Psoas muscle (tissue), 8 donors: ENCODE measurements around the gene PDE9A. TPM values are rescaled to one million over a fixed set of nuclear protein-coding genes. Genes with fewer than 3 reads are reported as not detected.

ENCODE experiments used
- ATAC-seq, 4 donors: fragments of 200-7000 bp; cut with Tn5 transposase; one replicate each; pipeline ENCODE4 v1.9.1; 2020; ENCODE audit warnings: moderate library complexity in 3 of 4, mild to moderate bottlenecking in 2 of 4
- DNase-seq, 2 donors: peaks; one replicate each; pipeline ENCODE4 v3.0.0-alpha.2; 2020
- H3K27ac ChIP-seq: fragments of 200-600 bp; one replicate; pipeline ENCODE4 v1.8.0; 2022
- H3K27me3 ChIP-seq, 3 donors: fragments of 200-600 bp in 1 of 3; one replicate each; pipeline versions ENCODE4 v1.6.1 to v1.8.0; 2013 to 2022; ENCODE audit warnings: low read length in 2 of 3, mild to moderate bottlenecking in 2 of 3, moderate library complexity in 1 of 3; ENCODE audit not compliant: insufficient read depth in 3 of 3
- H3K36me3 ChIP-seq, 2 donors: fragments of 200-600 bp in 1 of 2; one replicate each; pipeline versions ENCODE4 v1.6.1 to v1.8.0; 2013 to 2022; ENCODE audit warnings: low read depth in 1 of 2, mild to moderate bottlenecking in 1 of 2, moderate library complexity in 1 of 2; ENCODE audit not compliant: insufficient read depth in 1 of 2
- H3K4me1 ChIP-seq: fragments of 200-600 bp; one replicate; pipeline ENCODE4 v1.8.0; 2022
- H3K4me3 ChIP-seq: fragments of 200-600 bp; one replicate; pipeline ENCODE4 v1.8.0; 2022; ENCODE audit warnings: mild to moderate bottlenecking
- H3K9me3 ChIP-seq: fragments of 200-600 bp; one replicate; pipeline ENCODE4 v1.8.0; 2022
- WGBS, 3 donors: extraction: QIAGEN DNeasy Blood & Tissue Kit; methylation state at CpG; one replicate each; pipeline versions ENCODE4 v1.1.6 to v1.1.7; 2013; 5-methylcytosine and 5-hydroxymethylcytosine counted together
- intact Hi-C, 2 donors: fragments of 100-400 bp; cut with DNase I; formaldehyde crosslinking; loops; one replicate each; pipeline versions ENCODE4 v1.11.0 to v1.14.2; 2022
- polyA plus RNA-seq, 3 donors: library from polyadenylated mRNA; stranded (reverse); fragments of 200-250 nt; gene quantifications; one replicate each; pipeline ENCODE4 v1.2.3, GENCODE V29; 2013
- total RNA-seq, 4 donors: library from RNA; stranded (reverse); fragmentation: NEBNext Ultra II Directional in 2 of 4; extraction: Animal tissue kit (Norgen Biotek cat#: 25700) in 2 of 4; gene quantifications; one replicate each; pipeline versions ENCODE4 v1.2.1 to v1.2.4, GENCODE V29; 2021 to 2023
- TF ChIP-seq, protein P1 (sequence below): fragments of 200-600 bp; IDR thresholded peaks from one replicate; pipeline ENCODE4 v1.8.0; 2022; ENCODE audit warnings: antibody characterized with exemption
- donor health status: healthy with polysubstance abuse.
- donor health status: DM: no; HTN: no; CAD: no; lungs with moderate emphysema.
- donor health status: Bipolar disorder and iron deficiency.
- donor health status: healthy.
- donor health status: DM: yes; HTN: yes; CAD: no.
- donor health status: DM: no; HTN: no; CAD: no.
- donor health status: DM: no; HTN: no; CAD: no.
- donor health status: DM: yes; HTN: yes; CAD: no.

The PDE9A gene
- total and polyA plus RNA-seq, 7 donors, result 1.2 to 4.3 (median 1.8) TPM

DNA sequence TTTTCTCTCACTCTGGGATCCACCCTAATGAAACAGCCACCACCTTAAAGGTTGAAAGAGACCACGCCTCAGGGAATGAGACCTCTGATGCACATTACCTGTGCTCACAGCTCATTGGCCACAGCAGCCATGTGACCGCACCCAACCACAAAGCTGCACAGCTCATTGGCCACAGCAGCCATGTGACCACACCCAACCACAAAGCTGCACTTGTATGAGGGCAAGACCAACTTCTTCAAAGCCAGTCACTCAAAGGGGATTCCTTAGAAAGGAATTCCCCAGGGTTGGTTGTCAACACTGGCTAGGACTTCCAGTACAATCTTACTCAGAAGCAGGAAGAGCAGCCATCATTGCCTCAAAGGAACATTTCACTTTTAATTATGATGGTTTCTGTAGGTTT is 43.6 kb upstream of the PDE9A start:
- Histone ChIP-seq H3K4me1 (no peaks in the 10 kb centered on the region), H3K27ac (no peak overlapping the region), H3K9me3 (peaks cover 8% of the 10 kb centered on the region), H3K27me3 (no peaks in the 10 kb centered on the region), H3K4me3 (no peak overlapping the region), H3K36me3 (no peaks in the 10 kb centered on the region)
- TF ChIP-seq, protein P1, sequence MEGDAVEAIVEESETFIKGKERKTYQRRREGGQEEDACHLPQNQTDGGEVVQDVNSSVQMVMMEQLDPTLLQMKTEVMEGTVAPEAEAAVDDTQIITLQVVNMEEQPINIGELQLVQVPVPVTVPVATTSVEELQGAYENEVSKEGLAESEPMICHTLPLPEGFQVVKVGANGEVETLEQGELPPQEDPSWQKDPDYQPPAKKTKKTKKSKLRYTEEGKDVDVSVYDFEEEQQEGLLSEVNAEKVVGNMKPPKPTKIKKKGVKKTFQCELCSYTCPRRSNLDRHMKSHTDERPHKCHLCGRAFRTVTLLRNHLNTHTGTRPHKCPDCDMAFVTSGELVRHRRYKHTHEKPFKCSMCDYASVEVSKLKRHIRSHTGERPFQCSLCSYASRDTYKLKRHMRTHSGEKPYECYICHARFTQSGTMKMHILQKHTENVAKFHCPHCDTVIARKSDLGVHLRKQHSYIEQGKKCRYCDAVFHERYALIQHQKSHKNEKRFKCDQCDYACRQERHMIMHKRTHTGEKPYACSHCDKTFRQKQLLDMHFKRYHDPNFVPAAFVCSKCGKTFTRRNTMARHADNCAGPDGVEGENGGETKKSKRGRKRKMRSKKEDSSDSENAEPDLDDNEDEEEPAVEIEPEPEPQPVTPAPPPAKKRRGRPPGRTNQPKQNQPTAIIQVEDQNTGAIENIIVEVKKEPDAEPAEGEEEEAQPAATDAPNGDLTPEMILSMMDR, result no peak
- DNase-seq (no peak), ATAC-seq (no peak)
- 94 to 100% (median 95%) methylated on average over 2 of the region's 2 CpGs for WGBS, 3 donors
- intact Hi-C loops, result no loop called here

DNA sequence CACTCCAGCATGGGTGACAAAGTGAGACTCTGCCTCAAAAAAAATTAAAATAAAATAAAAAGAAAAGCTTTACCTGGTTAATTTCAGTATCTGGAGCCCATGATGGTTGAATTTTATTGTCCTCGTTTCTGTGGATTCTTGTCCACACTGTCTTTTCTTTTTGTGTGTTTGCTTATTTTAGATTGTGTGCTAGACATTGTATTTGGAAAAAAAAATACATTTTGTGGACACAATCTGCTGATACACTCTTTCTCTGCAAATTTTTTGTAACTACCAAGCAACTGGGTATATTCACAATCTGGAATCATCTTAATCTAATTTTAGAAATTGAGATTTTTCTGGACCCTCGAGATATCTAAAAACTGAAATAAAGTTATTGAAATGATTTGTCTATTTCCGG is 41.6 kb upstream of the PDE9A start:
- DNase-seq (no peak), ATAC-seq (no peak)
- no peaks in the 10 kb centered on the region for H3K4me1 ChIP-seq
- H3K27ac ChIP-seq, result no peak overlapping the region
- TF ChIP-seq, protein P1, result no peak
- WGBS, 3 donors, result 88 to 95% (median 88%) methylated on average over 3 of the region's 3 CpGs
- intact Hi-C loops, result no loop called here
- no peaks in the 10 kb centered on the region for H3K36me3 ChIP-seq
- peaks cover 0 to 11% (median 8%) of the 10 kb centered on the region in 3 donors for H3K27me3 ChIP-seq
- peaks cover 8% of the 10 kb centered on the region for H3K9me3 ChIP-seq
- no peak overlapping the region for H3K4me3 ChIP-seq

DNA sequence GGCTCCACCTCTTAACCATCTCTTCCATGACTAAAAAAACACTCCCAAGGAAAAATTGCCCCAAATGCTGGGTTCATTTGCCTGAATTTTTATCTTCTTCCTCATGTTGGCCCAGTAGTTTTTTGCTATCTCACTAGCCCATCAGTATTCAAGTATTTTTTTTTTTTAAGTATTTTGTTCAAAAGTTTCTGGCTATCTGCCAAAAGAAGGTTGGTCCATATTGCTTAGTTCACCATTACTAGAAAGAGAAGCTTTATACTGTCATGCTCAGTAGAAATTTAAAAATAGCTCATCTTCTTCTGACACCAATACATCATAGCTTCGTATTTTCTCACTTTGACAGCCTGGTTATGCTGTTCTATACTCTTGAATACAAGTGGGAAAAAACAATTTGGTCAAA is 41.0 kb upstream of the PDE9A start:
- intact Hi-C loops, result no loop called here
- Histone ChIP-seq H3K27ac (no peak overlapping the region), H3K27me3 (peaks cover 0 to 16% (median 13%) of the 10 kb centered on the region in 3 donors), H3K36me3 (no peaks in the 10 kb centered on the region), H3K9me3 (peaks cover 8% of the 10 kb centered on the region), H3K4me3 (no peak overlapping the region), H3K4me1 (no peaks in the 10 kb centered on the region)
- 80% methylated on average over 1 of the region's 1 CpG for WGBS, 3 donors
- ATAC-seq (no peak), DNase-seq (no peak)
- TF ChIP-seq, protein P1, result no peak

DNA sequence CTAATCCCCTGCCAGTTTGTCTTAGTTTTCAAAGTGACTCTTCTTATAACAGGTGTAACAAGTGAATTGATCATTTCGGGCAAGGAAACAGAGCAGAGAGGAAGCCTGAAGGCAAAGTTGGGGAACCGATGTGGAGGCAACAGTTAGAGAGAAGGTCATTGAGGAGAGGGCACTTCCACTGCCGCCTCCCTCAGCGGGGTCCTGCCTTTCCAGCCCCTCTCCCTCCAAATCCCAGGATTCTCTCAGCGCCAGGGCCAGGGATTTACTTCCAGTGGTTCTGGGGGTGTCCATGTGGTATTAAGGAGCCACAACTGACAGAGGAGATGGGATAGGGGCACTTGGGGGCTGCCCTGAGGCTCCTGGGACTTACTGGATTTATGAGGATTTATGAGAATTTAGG is 39.7 kb upstream of the PDE9A start:
- DNase-seq (no peak), ATAC-seq (no peak)
- Histone ChIP-seq H3K27me3 (peaks cover 0 to 30% (median 13%) of the 10 kb centered on the region in 3 donors), H3K9me3 (peaks cover 8% of the 10 kb centered on the region), H3K36me3 (no peaks in the 10 kb centered on the region), H3K4me3 (no peak overlapping the region), H3K4me1 (no peaks in the 10 kb centered on the region), H3K27ac (no peak overlapping the region)
- intact Hi-C loops, result no loop called here
- TF ChIP-seq, protein P1, result no peak
- 76 to 78% (median 77%) methylated on average over 5 of the region's 5 CpGs for WGBS, 3 donors

DNA sequence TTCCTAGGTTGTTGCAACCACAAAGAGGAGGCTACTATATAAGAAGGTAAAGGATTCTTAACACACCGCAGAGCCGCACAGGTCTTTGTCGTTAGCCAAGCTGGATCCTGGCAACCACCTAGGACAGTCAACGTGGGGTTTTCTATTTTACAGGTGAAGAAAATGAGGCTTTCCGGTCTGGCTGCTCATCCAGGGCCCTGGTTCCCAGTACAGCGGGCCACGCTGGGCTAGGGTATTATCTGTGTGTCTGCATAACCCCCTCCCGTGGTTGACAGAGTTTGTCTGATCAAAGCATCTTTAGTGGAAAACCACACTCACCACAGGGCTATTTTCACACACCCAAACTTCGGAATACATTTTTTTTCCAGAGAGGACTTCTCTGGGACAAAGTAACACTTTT is 39.0 kb upstream of the PDE9A start:
- Histone ChIP-seq H3K36me3 (no peaks in the 10 kb centered on the region), H3K9me3 (peaks cover 8% of the 10 kb centered on the region), H3K4me1 (no peaks in the 10 kb centered on the region), H3K27ac (no peak overlapping the region), H3K27me3 (peaks cover 0 to 34% (median 13%) of the 10 kb centered on the region in 3 donors), H3K4me3 (no peak overlapping the region)
- DNase-seq, result no peak
- TF ChIP-seq, protein P1, result no peak
- no peak for ATAC-seq
- intact Hi-C loops, result no loop called here
- 60 to 67% (median 61%) methylated on average over 9 of the region's 9 CpGs for WGBS, 3 donors
